WTC11 (cell line): ENCODE results near the gene SPRED2. TPM values are rescaled to one million over a fixed set of nuclear protein-coding genes. Genes with fewer than 3 reads are reported as not detected.

Experiments
- ATAC-seq: fragments of 200-7000 bp; cut with Tn5 transposase; 2 replicates; pipeline ENCODE4 v1.10.0; 2021; ENCODE audit warnings: mild to moderate bottlenecking, moderate library complexity
- CTCF ChIA-PET: fragments of 300-600 bp; sonication (Branson Sonifier 250); formaldehyde crosslinking; loops from one replicate; lab custom pipeline; 2021; ENCODE audit warnings: antibody characterized with exemption; lab: Charles Lee
- POLR2A ChIA-PET: fragments of 350-600 bp; sonication (Branson Sonifier 250); formaldehyde crosslinking; loops from one replicate; lab custom pipeline; 2021; ENCODE audit warnings: antibody characterized with exemption; lab: Charles Lee
- DNase-seq: peaks from one replicate; pipeline ENCODE4 v3.0.0; 2021; ENCODE audit warnings: low spot score
- H3K27ac Mint-ChIP-seq: 2 replicates; pipeline ENCODE4 v1.8.0; 2021; ENCODE audit warnings: mixed read lengths
- H3K27me3 Mint-ChIP-seq: 2 replicates; pipeline ENCODE4 v1.8.0; 2021; ENCODE audit warnings: low read depth, mild to moderate bottlenecking, moderate library complexity, mixed read lengths
- H3K36me3 Mint-ChIP-seq: 2 replicates; pipeline ENCODE4 v1.8.0; 2021; ENCODE audit warnings: mixed read lengths
- H3K4me1 Mint-ChIP-seq: 2 replicates; pipeline ENCODE4 v1.8.0; 2022; ENCODE audit warnings: mixed read lengths
- H3K4me3 Mint-ChIP-seq: 2 replicates; pipeline ENCODE4 v1.8.0; 2021; ENCODE audit warnings: mild to moderate bottlenecking, moderate library complexity, mixed read lengths
- H3K9me3 Mint-ChIP-seq: 2 replicates; pipeline ENCODE4 v1.8.0; 2021; ENCODE audit warnings: mixed read lengths
- ETV6 ChIP-seq: sonication (generic); formaldehyde crosslinking; IDR thresholded peaks from 2 replicates; pipeline ENCODE4 v1.8.1; 2022; ENCODE audit warnings: mild to moderate bottlenecking, missing genetic modification reagents
- HMGA2 ChIP-seq: fragments of 250-450 bp; sonication (Bioruptor Pico); IDR thresholded peaks from 2 replicates; pipeline ENCODE4 v1.4.0; 2021; ENCODE audit warnings: mild to moderate bottlenecking, moderate library complexity
- NFE2L1 ChIP-seq: sonication (generic); formaldehyde crosslinking; IDR thresholded peaks from 2 replicates; pipeline ENCODE4 v1.8.1; 2023; ENCODE audit warnings: missing genetic modification reagents
- NFYB ChIP-seq: sonication (generic); formaldehyde crosslinking; conservative IDR thresholded peaks from 2 replicates; pipeline ENCODE4 v1.8.0; 2022; ENCODE audit warnings: low read depth, missing genetic modification reagents
- NR1H2 ChIP-seq: sonication (generic); formaldehyde crosslinking; IDR thresholded peaks from 2 replicates; pipeline ENCODE4 v1.9.0; 2021; ENCODE audit warnings: mild to moderate bottlenecking, moderate library complexity, missing genetic modification reagents
- NR3C1 ChIP-seq: sonication (generic); formaldehyde crosslinking; conservative IDR thresholded peaks from 2 replicates; pipeline ENCODE4 v1.8.1; 2023; ENCODE audit warnings: low read depth, mild to moderate bottlenecking, missing genetic modification reagents
- OVOL2 ChIP-seq: fragments of 250-450 bp; sonication (Bioruptor Pico); IDR thresholded peaks from 2 replicates; pipeline ENCODE4 v1.9.0; 2021; ENCODE audit warnings: mild to moderate bottlenecking, borderline replicate concordance
- ZNF121 ChIP-seq: sonication (generic); formaldehyde crosslinking; IDR thresholded peaks from 2 replicates; pipeline ENCODE4 v1.8.0; 2023; ENCODE audit warnings: missing genetic modification reagents
- ZNF138 ChIP-seq: sonication (generic); formaldehyde crosslinking; conservative IDR thresholded peaks from 2 replicates; pipeline ENCODE4 v1.8.1; 2022; ENCODE audit warnings: mild to moderate bottlenecking, moderate library complexity, missing genetic modification reagents
- ZNF219 ChIP-seq: sonication (generic); formaldehyde crosslinking; IDR thresholded peaks from 2 replicates; pipeline ENCODE4 v1.8.0; 2023; ENCODE audit warnings: missing genetic modification reagents, mild to moderate bottlenecking, borderline replicate concordance
- ZNF317 ChIP-seq: sonication (generic); formaldehyde crosslinking; IDR thresholded peaks from 2 replicates; pipeline ENCODE4 v1.8.1; 2023; ENCODE audit warnings: low read depth, mild to moderate bottlenecking, moderate library complexity, missing genetic modification reagents, borderline replicate concordance
- ZNF416 ChIP-seq: fragments of 250-450 bp; sonication (Bioruptor Pico); IDR thresholded peaks from 2 replicates; pipeline ENCODE4 v1.9.0; 2021; ENCODE audit warnings: mild to moderate bottlenecking, inconsistent platforms
- total RNA-seq: library from RNA; stranded (reverse); gene quantifications from 3 replicates; pipeline ENCODE4 v1.2.3, GENCODE V29; 2021
- TF ChIP-seq, protein P1 (sequence below): sonication (generic); formaldehyde crosslinking; IDR thresholded peaks from 2 replicates; pipeline ENCODE4 v1.8.1; 2023; ENCODE audit warnings: mild to moderate bottlenecking, missing genetic modification reagents, borderline replicate concordance
- TF ChIP-seq, protein P2 (sequence below): sonication (generic); formaldehyde crosslinking; IDR thresholded peaks from 2 replicates; pipeline ENCODE4 v1.8.0; 2022; ENCODE audit warnings: missing genetic modification reagents
- TF ChIP-seq, protein P3 (sequence below): fragments of 250-450 bp; sonication (Bioruptor Pico); IDR thresholded peaks from 2 replicates; pipeline ENCODE4 v1.8.0; 2021; ENCODE audit warnings: mild to moderate bottlenecking
- TF ChIP-seq, protein P4 (sequence below): fragments of 250-450 bp; sonication (Bioruptor Pico); IDR thresholded peaks from 2 replicates; pipeline ENCODE4 v1.9.0; 2021; ENCODE audit warnings: moderate library complexity, mild to moderate bottlenecking, inconsistent platforms, borderline replicate concordance
- TF ChIP-seq, protein P5 (sequence below): sonication (generic); formaldehyde crosslinking; IDR thresholded peaks from 2 replicates; pipeline ENCODE4 v1.8.0; 2023; ENCODE audit warnings: missing genetic modification reagents, mild to moderate bottlenecking, borderline replicate concordance

SPRED2 gene
- total RNA-seq, 1 experiment from 2014 or later, result 34.1 TPM

DNA sequence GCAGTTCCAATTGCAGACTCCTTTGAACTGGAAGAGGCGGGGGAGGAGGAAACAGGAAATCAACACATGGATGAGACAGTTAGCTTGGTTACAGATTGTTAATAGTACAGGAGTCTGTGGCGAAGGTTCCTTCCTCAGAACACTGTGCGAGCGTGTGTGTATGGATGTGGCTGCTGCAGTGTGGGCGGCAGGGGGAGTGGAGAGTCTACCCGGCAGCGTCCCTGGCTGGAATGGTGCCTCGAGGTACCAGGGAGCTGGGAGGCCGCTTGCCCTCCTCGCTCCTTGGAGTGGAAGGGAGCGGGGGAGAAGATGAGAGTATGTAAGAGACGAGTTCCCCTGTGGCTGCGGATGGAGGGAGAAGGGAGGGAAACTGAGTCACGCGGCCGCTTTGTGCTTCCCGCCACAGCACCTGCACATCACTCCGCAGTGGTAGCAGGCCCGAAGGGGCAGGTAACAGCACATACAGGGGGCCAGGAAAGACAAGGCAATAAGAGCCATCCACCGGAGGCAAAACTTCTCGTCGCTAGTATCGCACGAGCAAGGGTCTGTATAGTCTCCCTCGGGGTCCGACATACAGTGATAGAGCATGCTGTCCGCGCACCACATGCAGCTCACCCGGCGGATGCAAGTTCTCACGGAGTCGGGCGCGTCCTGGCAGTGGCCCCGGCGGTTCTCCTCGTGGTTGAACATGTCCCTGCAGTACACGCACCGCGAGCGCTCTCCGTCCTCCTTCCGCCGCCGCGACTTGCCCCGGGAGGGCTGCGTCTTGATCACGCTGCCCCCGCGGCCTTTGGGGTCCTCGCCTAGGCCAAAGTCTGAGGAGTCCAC is 119.1 kb downstream of the SPRED2 start:
- CTCF ChIA-PET, result no interaction called here
- no peak overlapping the region for H3K4me3 Mint-ChIP-seq
- TF ChIP-seq ZNF138 (no peak), ZNF219 (CRISPR knock-in tag) (no peak), NFE2L1 (CRISPR knock-in tag) (no peak), ZNF121 (no peak), OVOL2 (no peak), ZNF317 (CRISPR knock-in tag) (no peak), ZNF416 (CRISPR knock-in tag) (no peak)
- TF ChIP-seq, all 79 proteins: peak for 0
- no peaks in the 10 kb centered on the region for H3K9me3 Mint-ChIP-seq
- no peaks in the 10 kb centered on the region for H3K4me1 Mint-ChIP-seq
- H3K36me3 Mint-ChIP-seq, result peaks cover 28% of the 10 kb centered on the region
- H3K27ac Mint-ChIP-seq, result no peak overlapping the region
- H3K27me3 Mint-ChIP-seq, result no peaks in the 10 kb centered on the region
- DNase-seq (no peak), ATAC-seq (no peak)
- POLR2A ChIA-PET, result no interaction called here

DNA sequence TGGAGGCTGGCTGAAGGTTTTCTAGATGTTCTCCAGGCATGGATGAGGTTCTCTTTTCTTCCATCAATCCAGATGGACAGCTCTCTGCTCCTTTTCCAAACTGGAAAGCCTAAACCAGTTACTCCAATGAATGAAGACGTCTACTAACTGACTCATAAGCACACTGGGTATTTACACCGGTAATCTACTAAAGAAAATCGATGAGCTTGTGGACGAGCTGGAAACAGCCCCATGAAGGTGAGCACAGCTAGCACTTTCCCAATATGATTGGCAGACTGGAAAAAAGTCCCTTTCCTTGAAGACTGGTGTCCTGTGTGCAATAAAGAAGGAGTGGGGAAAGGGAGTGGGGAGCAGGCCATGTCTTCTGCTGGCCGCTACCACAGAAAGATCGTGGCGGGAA is 120.8 kb downstream of the SPRED2 start:
- ChIA-PET POLR2A (no interaction called here), CTCF (interaction anchor here (2.0 kb wide), 1 partner anchor 9 kb away, joined by 6 read pairs; no protein-coding TSS in a partner anchor)
- no peak for ATAC-seq
- Mint-ChIP-seq H3K4me3 (no peak overlapping the region), H3K36me3 (peaks cover 26% of the 10 kb centered on the region), H3K4me1 (no peaks in the 10 kb centered on the region), H3K27ac (no peak overlapping the region), H3K9me3 (no peaks in the 10 kb centered on the region), H3K27me3 (no peaks in the 10 kb centered on the region)
- no peak for TF ChIP-seq ZNF219 (CRISPR knock-in tag)
- no peak for TF ChIP-seq HMGA2 (CRISPR knock-in tag)
- TF ChIP-seq NFYB (CRISPR knock-in tag), result no peak
- TF ChIP-seq, protein P1, sequence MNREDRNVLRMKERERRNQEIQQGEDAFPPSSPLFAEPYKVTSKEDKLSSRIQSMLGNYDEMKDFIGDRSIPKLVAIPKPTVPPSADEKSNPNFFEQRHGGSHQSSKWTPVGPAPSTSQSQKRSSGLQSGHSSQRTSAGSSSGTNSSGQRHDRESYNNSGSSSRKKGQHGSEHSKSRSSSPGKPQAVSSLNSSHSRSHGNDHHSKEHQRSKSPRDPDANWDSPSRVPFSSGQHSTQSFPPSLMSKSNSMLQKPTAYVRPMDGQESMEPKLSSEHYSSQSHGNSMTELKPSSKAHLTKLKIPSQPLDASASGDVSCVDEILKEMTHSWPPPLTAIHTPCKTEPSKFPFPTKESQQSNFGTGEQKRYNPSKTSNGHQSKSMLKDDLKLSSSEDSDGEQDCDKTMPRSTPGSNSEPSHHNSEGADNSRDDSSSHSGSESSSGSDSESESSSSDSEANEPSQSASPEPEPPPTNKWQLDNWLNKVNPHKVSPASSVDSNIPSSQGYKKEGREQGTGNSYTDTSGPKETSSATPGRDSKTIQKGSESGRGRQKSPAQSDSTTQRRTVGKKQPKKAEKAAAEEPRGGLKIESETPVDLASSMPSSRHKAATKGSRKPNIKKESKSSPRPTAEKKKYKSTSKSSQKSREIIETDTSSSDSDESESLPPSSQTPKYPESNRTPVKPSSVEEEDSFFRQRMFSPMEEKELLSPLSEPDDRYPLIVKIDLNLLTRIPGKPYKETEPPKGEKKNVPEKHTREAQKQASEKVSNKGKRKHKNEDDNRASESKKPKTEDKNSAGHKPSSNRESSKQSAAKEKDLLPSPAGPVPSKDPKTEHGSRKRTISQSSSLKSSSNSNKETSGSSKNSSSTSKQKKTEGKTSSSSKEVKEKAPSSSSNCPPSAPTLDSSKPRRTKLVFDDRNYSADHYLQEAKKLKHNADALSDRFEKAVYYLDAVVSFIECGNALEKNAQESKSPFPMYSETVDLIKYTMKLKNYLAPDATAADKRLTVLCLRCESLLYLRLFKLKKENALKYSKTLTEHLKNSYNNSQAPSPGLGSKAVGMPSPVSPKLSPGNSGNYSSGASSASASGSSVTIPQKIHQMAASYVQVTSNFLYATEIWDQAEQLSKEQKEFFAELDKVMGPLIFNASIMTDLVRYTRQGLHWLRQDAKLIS (CRISPR knock-in tag), result no peak
- TF ChIP-seq, protein P2, sequence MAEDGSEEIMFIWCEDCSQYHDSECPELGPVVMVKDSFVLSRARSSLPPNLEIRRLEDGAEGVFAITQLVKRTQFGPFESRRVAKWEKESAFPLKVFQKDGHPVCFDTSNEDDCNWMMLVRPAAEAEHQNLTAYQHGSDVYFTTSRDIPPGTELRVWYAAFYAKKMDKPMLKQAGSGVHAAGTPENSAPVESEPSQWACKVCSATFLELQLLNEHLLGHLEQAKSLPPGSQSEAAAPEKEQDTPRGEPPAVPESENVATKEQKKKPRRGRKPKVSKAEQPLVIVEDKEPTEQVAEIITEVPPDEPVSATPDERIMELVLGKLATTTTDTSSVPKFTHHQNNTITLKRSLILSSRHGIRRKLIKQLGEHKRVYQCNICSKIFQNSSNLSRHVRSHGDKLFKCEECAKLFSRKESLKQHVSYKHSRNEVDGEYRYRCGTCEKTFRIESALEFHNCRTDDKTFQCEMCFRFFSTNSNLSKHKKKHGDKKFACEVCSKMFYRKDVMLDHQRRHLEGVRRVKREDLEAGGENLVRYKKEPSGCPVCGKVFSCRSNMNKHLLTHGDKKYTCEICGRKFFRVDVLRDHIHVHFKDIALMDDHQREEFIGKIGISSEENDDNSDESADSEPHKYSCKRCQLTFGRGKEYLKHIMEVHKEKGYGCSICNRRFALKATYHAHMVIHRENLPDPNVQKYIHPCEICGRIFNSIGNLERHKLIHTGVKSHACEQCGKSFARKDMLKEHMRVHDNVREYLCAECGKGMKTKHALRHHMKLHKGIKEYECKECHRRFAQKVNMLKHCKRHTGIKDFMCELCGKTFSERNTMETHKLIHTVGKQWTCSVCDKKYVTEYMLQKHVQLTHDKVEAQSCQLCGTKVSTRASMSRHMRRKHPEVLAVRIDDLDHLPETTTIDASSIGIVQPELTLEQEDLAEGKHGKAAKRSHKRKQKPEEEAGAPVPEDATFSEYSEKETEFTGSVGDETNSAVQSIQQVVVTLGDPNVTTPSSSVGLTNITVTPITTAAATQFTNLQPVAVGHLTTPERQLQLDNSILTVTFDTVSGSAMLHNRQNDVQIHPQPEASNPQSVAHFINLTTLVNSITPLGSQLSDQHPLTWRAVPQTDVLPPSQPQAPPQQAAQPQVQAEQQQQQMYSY (CRISPR knock-in tag), result no peak
- no peak for TF ChIP-seq NR3C1 (CRISPR knock-in tag)
- TF ChIP-seq, protein P3, sequence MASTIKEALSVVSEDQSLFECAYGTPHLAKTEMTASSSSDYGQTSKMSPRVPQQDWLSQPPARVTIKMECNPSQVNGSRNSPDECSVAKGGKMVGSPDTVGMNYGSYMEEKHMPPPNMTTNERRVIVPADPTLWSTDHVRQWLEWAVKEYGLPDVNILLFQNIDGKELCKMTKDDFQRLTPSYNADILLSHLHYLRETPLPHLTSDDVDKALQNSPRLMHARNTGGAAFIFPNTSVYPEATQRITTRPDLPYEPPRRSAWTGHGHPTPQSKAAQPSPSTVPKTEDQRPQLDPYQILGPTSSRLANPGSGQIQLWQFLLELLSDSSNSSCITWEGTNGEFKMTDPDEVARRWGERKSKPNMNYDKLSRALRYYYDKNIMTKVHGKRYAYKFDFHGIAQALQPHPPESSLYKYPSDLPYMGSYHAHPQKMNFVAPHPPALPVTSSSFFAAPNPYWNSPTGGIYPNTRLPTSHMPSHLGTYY (CRISPR knock-in tag), result no peak
- no peak for TF ChIP-seq NR1H2 (CRISPR knock-in tag)
- TF ChIP-seq, protein P4, sequence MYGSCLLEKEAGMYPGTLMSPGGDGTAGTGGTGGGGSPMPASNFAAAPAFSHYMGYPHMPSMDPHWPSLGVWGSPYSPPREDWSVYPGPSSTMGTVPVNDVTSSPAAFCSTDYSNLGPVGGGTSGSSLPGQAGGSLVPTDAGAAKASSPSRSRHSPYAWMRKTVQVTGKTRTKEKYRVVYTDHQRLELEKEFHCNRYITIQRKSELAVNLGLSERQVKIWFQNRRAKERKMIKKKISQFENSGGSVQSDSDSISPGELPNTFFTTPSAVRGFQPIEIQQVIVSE (CRISPR knock-in tag), result no peak
- no peak for TF ChIP-seq ETV6 (CRISPR knock-in tag)
- TF ChIP-seq, protein P5, sequence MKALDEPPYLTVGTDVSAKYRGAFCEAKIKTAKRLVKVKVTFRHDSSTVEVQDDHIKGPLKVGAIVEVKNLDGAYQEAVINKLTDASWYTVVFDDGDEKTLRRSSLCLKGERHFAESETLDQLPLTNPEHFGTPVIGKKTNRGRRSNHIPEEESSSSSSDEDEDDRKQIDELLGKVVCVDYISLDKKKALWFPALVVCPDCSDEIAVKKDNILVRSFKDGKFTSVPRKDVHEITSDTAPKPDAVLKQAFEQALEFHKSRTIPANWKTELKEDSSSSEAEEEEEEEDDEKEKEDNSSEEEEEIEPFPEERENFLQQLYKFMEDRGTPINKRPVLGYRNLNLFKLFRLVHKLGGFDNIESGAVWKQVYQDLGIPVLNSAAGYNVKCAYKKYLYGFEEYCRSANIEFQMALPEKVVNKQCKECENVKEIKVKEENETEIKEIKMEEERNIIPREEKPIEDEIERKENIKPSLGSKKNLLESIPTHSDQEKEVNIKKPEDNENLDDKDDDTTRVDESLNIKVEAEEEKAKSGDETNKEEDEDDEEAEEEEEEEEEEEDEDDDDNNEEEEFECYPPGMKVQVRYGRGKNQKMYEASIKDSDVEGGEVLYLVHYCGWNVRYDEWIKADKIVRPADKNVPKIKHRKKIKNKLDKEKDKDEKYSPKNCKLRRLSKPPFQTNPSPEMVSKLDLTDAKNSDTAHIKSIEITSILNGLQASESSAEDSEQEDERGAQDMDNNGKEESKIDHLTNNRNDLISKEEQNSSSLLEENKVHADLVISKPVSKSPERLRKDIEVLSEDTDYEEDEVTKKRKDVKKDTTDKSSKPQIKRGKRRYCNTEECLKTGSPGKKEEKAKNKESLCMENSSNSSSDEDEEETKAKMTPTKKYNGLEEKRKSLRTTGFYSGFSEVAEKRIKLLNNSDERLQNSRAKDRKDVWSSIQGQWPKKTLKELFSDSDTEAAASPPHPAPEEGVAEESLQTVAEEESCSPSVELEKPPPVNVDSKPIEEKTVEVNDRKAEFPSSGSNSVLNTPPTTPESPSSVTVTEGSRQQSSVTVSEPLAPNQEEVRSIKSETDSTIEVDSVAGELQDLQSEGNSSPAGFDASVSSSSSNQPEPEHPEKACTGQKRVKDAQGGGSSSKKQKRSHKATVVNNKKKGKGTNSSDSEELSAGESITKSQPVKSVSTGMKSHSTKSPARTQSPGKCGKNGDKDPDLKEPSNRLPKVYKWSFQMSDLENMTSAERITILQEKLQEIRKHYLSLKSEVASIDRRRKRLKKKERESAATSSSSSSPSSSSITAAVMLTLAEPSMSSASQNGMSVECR (CRISPR knock-in tag), result no peak
- no peak for DNase-seq
